Left forelimb (tissue), 1 donor: ENCODE measurements around the gene PDS5A.
"Not testable (repeated sequence)": the region's sequence is repeated elsewhere in the genome, so short reads cannot be mapped to it uniquely, and the experiment has no call there.

ENCODE experiments used
- DNase-seq: peaks from one replicate; pipeline ENCODE4 v3.0.0-alpha.2; 2018; ENCODE audit warnings: low spot score

The PDS5A gene

GRCh38 chr4:39905656-39906055 is 72.1 kb downstream of the PDS5A start:
- no peak for DNase-seq

- not testable (repeated sequence) for DNase-seq
Observed at GRCh38 chr4:39905019-39905418, 72.7 kb downstream of the PDS5A start.

- DNase-seq: no peak
Observed at GRCh38 chr4:39900966-39901365, 76.7 kb downstream of the PDS5A start.

- no peak for DNase-seq
Observed at GRCh38 chr4:39899291-39899690, 78.4 kb downstream of the PDS5A start.

GRCh38 chr4:39898015-39898414 is 79.7 kb downstream of the PDS5A start:
- DNase-seq: no peak

GRCh38 chr4:39893693-39894072 is 84.0 kb downstream of the PDS5A start:
- no peak for DNase-seq

- no peak for DNase-seq
Observed at GRCh38 chr4:39892988-39893692, 84.6 kb downstream of the PDS5A start.

GRCh38 chr4:39889226-39889625 is 88.5 kb downstream of the PDS5A start:
- DNase-seq: no peak

- no peak for DNase-seq
Observed at GRCh38 chr4:39888541-39888940, 89.2 kb downstream of the PDS5A start.

- DNase-seq: no peak
Observed at GRCh38 chr4:39883646-39884045, 94.1 kb downstream of the PDS5A start.

- DNase-seq: no peak
Observed at GRCh38 chr4:39881789-39882188, 95.9 kb downstream of the PDS5A start.

- DNase-seq: no peak
Observed at GRCh38 chr4:39877971-39878370, 99.7 kb downstream of the PDS5A start.

GRCh38 chr4:39873823-39874222 is 103.9 kb downstream of the PDS5A start:
- no peak for DNase-seq

GRCh38 chr4:39865280-39865679 is 112.4 kb downstream of the PDS5A start:
- no peak for DNase-seq

- DNase-seq: no peak
Observed at GRCh38 chr4:39864391-39864790, 113.3 kb downstream of the PDS5A start.

- no peak for DNase-seq
Observed at GRCh38 chr4:39860804-39861203, 116.9 kb downstream of the PDS5A start.

- no peak for DNase-seq
Observed at GRCh38 chr4:39855909-39856512, 121.7 kb downstream of the PDS5A start.

- DNase-seq: no peak
Observed at GRCh38 chr4:39852636-39853035, 125.1 kb downstream of the PDS5A start.

- DNase-seq: no peak
Observed at GRCh38 chr4:39850727-39851126, 127.0 kb downstream of the PDS5A start.

- DNase-seq: no peak
Observed at GRCh38 chr4:39846705-39847104, 131.0 kb downstream of the PDS5A start.

GRCh38 chr4:39846120-39846519 is 131.6 kb downstream of the PDS5A start:
- DNase-seq: no peak

- no peak for DNase-seq
Observed at GRCh38 chr4:39841894-39842293, 135.8 kb downstream of the PDS5A start.

GRCh38 chr4:39840516-39840915 is 137.2 kb downstream of the PDS5A start:
- DNase-seq: not testable (repeated sequence)

GRCh38 chr4:39840027-39840426 is 137.7 kb downstream of the PDS5A start:
- DNase-seq: no peak
